HG03460 (cell line): ENCODE data around the gene BAZ1B.
"Not testable (repeated sequence)": the region's sequence is repeated elsewhere in the genome, so short reads cannot be mapped to it uniquely, and the experiment has no call there.

Source experiments
- ATAC-seq: cut with Tn5 transposase; IDR thresholded peaks from one replicate; pipeline ENCODE4 v1.9.1; 2021; ENCODE audit not compliant: unreplicated experiment

Gene BAZ1B

GRCh38 chr7:73429622-73430505 lies 92.2 kb downstream of the BAZ1B start:
- ATAC-seq = no peak

- no peak for ATAC-seq
Measured at GRCh38 chr7:73429215-73429614, 92.9 kb downstream of the BAZ1B start.

- no peak for ATAC-seq
Measured at GRCh38 chr7:73427902-73428787, 93.9 kb downstream of the BAZ1B start.

GRCh38 chr7:73426016-73426415 lies 96.1 kb downstream of the BAZ1B start:
- no peak for ATAC-seq

- ATAC-seq = no peak
Measured at GRCh38 chr7:73425356-73425983, 96.6 kb downstream of the BAZ1B start.

- no peak for ATAC-seq
Measured at GRCh38 chr7:73424489-73424885, 97.6 kb downstream of the BAZ1B start.

- ATAC-seq = no peak
Measured at GRCh38 chr7:73423519-73424488, 98.3 kb downstream of the BAZ1B start.

GRCh38 chr7:73420610-73421009 lies 101.5 kb downstream of the BAZ1B start:
- ATAC-seq = not testable (repeated sequence)

- not testable (repeated sequence) for ATAC-seq
Measured at GRCh38 chr7:73420016-73420415, 102.1 kb downstream of the BAZ1B start.

GRCh38 chr7:73418113-73418703 lies 103.9 kb downstream of the BAZ1B start:
- no peak for ATAC-seq

- not testable (repeated sequence) for ATAC-seq
Measured at GRCh38 chr7:73410541-73411131, 111.5 kb downstream of the BAZ1B start.

GRCh38 chr7:73404860-73405259 lies 117.2 kb downstream of the BAZ1B start:
- not testable (repeated sequence) for ATAC-seq

- ATAC-seq = not testable (repeated sequence)
Measured at GRCh38 chr7:73399185-73400050, 122.7 kb downstream of the BAZ1B start.

- ATAC-seq = no peak
Measured at GRCh38 chr7:73397521-73398281, 124.4 kb downstream of the BAZ1B start.

GRCh38 chr7:73395538-73396503 lies 126.3 kb downstream of the BAZ1B start:
- ATAC-seq = no peak

- ATAC-seq = no peak
Measured at GRCh38 chr7:73394422-73394821, 127.7 kb downstream of the BAZ1B start.

- no peak for ATAC-seq
Measured at GRCh38 chr7:73391396-73391795, 130.7 kb downstream of the BAZ1B start.
